ENCODE measurements around the gene RPL31. TPM values are rescaled to one million over a fixed set of nuclear protein-coding genes. Genes with fewer than 3 reads are reported as not detected.
A peak's percentile ranks its signal among the peaks of the same experiment; 100 is the strongest.
"Not testable (repeated sequence)": the region's sequence is repeated elsewhere in the genome, so short reads cannot be mapped to it uniquely, and the experiment has no call there.

The RPL31 gene
- total RNA-seq, 1 donor from 2014 or later: 966 TPM

GRCh38 chr2:101026253-101026701 lies 24.2 kb downstream of the RPL31 start:
- no peak for DNase-seq (ENCODE audit: low spot score)

- no peak for DNase-seq (ENCODE audit: low spot score)
Observed at GRCh38 chr2:101026923-101027469, 24.9 kb downstream of the RPL31 start.

GRCh38 chr2:101027852-101028251 lies 25.8 kb downstream of the RPL31 start:
- no peak for DNase-seq (ENCODE audit: low spot score)

- DNase-seq (ENCODE audit: low spot score): no peak
Observed at GRCh38 chr2:101030866-101031554, 28.9 kb downstream of the RPL31 start.

- DNase-seq (ENCODE audit: low spot score): no peak
Observed at GRCh38 chr2:101032084-101032776, 30.1 kb downstream of the RPL31 start.

GRCh38 chr2:101036562-101036961 lies 34.5 kb downstream of the RPL31 start:
- DNase-seq (ENCODE audit: low spot score): no peak

GRCh38 chr2:101037161-101037755 lies 35.2 kb downstream of the RPL31 start:
- no peak for DNase-seq (ENCODE audit: low spot score)

GRCh38 chr2:101038455-101039255 lies 36.6 kb downstream of the RPL31 start:
- no peak for DNase-seq (ENCODE audit: low spot score)

- no peak for DNase-seq (ENCODE audit: low spot score)
Observed at GRCh38 chr2:101040072-101040471, 38.0 kb downstream of the RPL31 start.

- no peak for DNase-seq (ENCODE audit: low spot score)
Observed at GRCh38 chr2:101040761-101041160, 38.7 kb downstream of the RPL31 start.

- DNase-seq (ENCODE audit: low spot score): no peak
Observed at GRCh38 chr2:101041413-101041812, 39.3 kb downstream of the RPL31 start.

GRCh38 chr2:101045330-101045729 lies 43.2 kb downstream of the RPL31 start:
- no peak for DNase-seq (ENCODE audit: low spot score)

- peak; percentile 25 for DNase-seq (ENCODE audit: low spot score)
Observed at GRCh38 chr2:101047075-101047766, 45.1 kb downstream of the RPL31 start.

GRCh38 chr2:101047774-101048173 lies 45.7 kb downstream of the RPL31 start:
- DNase-seq (ENCODE audit: low spot score): no peak

GRCh38 chr2:101048756-101049155 lies 46.7 kb downstream of the RPL31 start:
- no peak for DNase-seq (ENCODE audit: low spot score)

- not testable (repeated sequence) for DNase-seq (ENCODE audit: low spot score)
Observed at GRCh38 chr2:101050886-101051285, 48.8 kb downstream of the RPL31 start.

GRCh38 chr2:101052147-101052546 lies 50.1 kb downstream of the RPL31 start:
- no peak for DNase-seq (ENCODE audit: low spot score)

- no peak for DNase-seq (ENCODE audit: low spot score)
Observed at GRCh38 chr2:101053117-101053516, 51.0 kb downstream of the RPL31 start.

Measured in mucosa of gallbladder (tissue), 1 donor.